Osteocyte (in vitro differentiated cells): ENCODE results near the gene GUCD1. TPM values are rescaled to one million over a fixed set of nuclear protein-coding genes. Genes with fewer than 3 reads are reported as not detected.

ENCODE experiments used
- DNase-seq: peaks from one replicate; pipeline ENCODE4 v3.0.0; 2021; ENCODE audit warnings: mixed read lengths; ENCODE audit not compliant: unreplicated experiment; ENCODE audit errors: extremely low spot score
- H3K27ac Mint-ChIP-seq: one replicate; pipeline ENCODE4 v1.8.0; 2021; ENCODE audit warnings: mild to moderate bottlenecking, mixed read lengths; ENCODE audit not compliant: unreplicated experiment
- H3K27me3 Mint-ChIP-seq: one replicate; pipeline ENCODE4 v1.8.0; 2021; ENCODE audit warnings: mixed read lengths; ENCODE audit not compliant: unreplicated experiment
- H3K36me3 Mint-ChIP-seq: one replicate; pipeline ENCODE4 v1.8.0; 2021; ENCODE audit warnings: mixed read lengths; ENCODE audit not compliant: unreplicated experiment
- H3K4me1 Mint-ChIP-seq: one replicate; pipeline ENCODE4 v1.8.0; 2021; ENCODE audit warnings: mixed read lengths; ENCODE audit not compliant: unreplicated experiment
- H3K4me3 Mint-ChIP-seq: one replicate; pipeline ENCODE4 v1.8.0; 2021; ENCODE audit warnings: mild to moderate bottlenecking, moderate library complexity, mixed read lengths; ENCODE audit not compliant: unreplicated experiment
- H3K9me3 Mint-ChIP-seq: one replicate; pipeline ENCODE4 v1.8.0; 2021; ENCODE audit warnings: mixed read lengths; ENCODE audit not compliant: unreplicated experiment
- CTCF ChIP-seq: fragments of 200-600 bp; sonication (generic); IDR thresholded peaks from 2 replicates; pipeline ENCODE4 v1.5.0; 2021; ENCODE audit warnings: antibody characterized with exemption, mild to moderate bottlenecking, moderate library complexity
- total RNA-seq: library from RNA; stranded (reverse); gene quantifications from 2 replicates; pipeline ENCODE4 v1.2.1, GENCODE V29; 2021

GUCD1 gene
- total RNA-seq, 1 donor from 2014 or later = 79.3 TPM

- no peak for DNase-seq
- no peaks in the 10 kb centered on the region for H3K36me3 Mint-ChIP-seq
- H3K27me3 Mint-ChIP-seq = no peaks in the 10 kb centered on the region
- H3K4me1 Mint-ChIP-seq = peaks cover 7% of the 10 kb centered on the region
- no peak overlapping the region for H3K27ac Mint-ChIP-seq
- H3K9me3 Mint-ChIP-seq = no peaks in the 10 kb centered on the region
- no peak overlapping the region for H3K4me3 Mint-ChIP-seq
- TF ChIP-seq CTCF = no peak
Measured at GRCh38 chr22:24590596-24591173, 35.7 kb upstream of the GUCD1 start.

- Mint-ChIP-seq H3K27me3 (no peaks in the 10 kb centered on the region), H3K27ac (no peak overlapping the region), H3K4me3 (no peak overlapping the region), H3K4me1 (peaks cover 7% of the 10 kb centered on the region), H3K36me3 (no peaks in the 10 kb centered on the region), H3K9me3 (no peaks in the 10 kb centered on the region)
- TF ChIP-seq CTCF = no peak
- DNase-seq = no peak
Measured at GRCh38 chr22:24589518-24590030, 34.6 kb upstream of the GUCD1 start.

GRCh38 chr22:24588757-24589481 is 34.0 kb upstream of the GUCD1 start:
- no peak for TF ChIP-seq CTCF
- Mint-ChIP-seq H3K4me1 (peaks cover 10% of the 10 kb centered on the region), H3K9me3 (no peaks in the 10 kb centered on the region), H3K36me3 (no peaks in the 10 kb centered on the region), H3K27ac (no peak overlapping the region), H3K27me3 (no peaks in the 10 kb centered on the region), H3K4me3 (no peak overlapping the region)
- DNase-seq = no peak

- Mint-ChIP-seq H3K27ac (no peak overlapping the region), H3K9me3 (no peaks in the 10 kb centered on the region), H3K27me3 (no peaks in the 10 kb centered on the region), H3K4me3 (no peak overlapping the region), H3K4me1 (peaks cover 15% of the 10 kb centered on the region), H3K36me3 (no peaks in the 10 kb centered on the region)
- DNase-seq = no peak
- TF ChIP-seq CTCF = no peak
Measured at GRCh38 chr22:24588381-24588756, 33.4 kb upstream of the GUCD1 start.

- Mint-ChIP-seq H3K4me3 (no peak overlapping the region), H3K36me3 (no peaks in the 10 kb centered on the region), H3K27ac (no peak overlapping the region), H3K4me1 (peaks cover 15% of the 10 kb centered on the region), H3K9me3 (no peaks in the 10 kb centered on the region), H3K27me3 (no peaks in the 10 kb centered on the region)
- TF ChIP-seq CTCF = no peak
- DNase-seq = no peak
Measured at GRCh38 chr22:24587948-24588347, 33.0 kb upstream of the GUCD1 start.
